ENCODE results near the gene CPNE4. TPM values are rescaled to one million over a fixed set of nuclear protein-coding genes. Genes with fewer than 3 reads are reported as not detected.

CPNE4 gene
- total RNA-seq, 1 donor from 2014 or later, result 2.7 TPM

GRCh38 chr3:132037056-132037455 is 2.2 kb upstream of the CPNE4 start:
- Mint-ChIP-seq H3K36me3 (ENCODE audit: unreplicated experiment) (no peaks in the 10 kb centered on the region), H3K27ac (ENCODE audit: unreplicated experiment) (no peak overlapping the region), H3K9me3 (ENCODE audit: unreplicated experiment) (no peaks in the 10 kb centered on the region), H3K27me3 (ENCODE audit: unreplicated experiment) (peaks cover 10% of the 10 kb centered on the region), H3K4me3 (ENCODE audit: unreplicated experiment) (no peak overlapping the region), H3K4me1 (ENCODE audit: low read depth, unreplicated experiment) (peaks cover 2% of the 10 kb centered on the region)
- no peak for TF ChIP-seq CTCF (IDR thresholded peaks at IDR 0.05; ENCODE audit: partially characterized antibody, unreplicated experiment)
- no peak for DNase-seq

GRCh38 chr3:132034097-132034485 is 723 bp downstream of the CPNE4 start:
- H3K9me3 Mint-ChIP-seq (ENCODE audit: unreplicated experiment), result no peaks in the 10 kb centered on the region
- no peaks in the 10 kb centered on the region for H3K36me3 Mint-ChIP-seq (ENCODE audit: unreplicated experiment)
- no peak for DNase-seq
- peaks cover 2% of the 10 kb centered on the region for H3K4me1 Mint-ChIP-seq (ENCODE audit: low read depth, unreplicated experiment)
- peaks cover 10% of the 10 kb centered on the region for H3K27me3 Mint-ChIP-seq (ENCODE audit: unreplicated experiment)
- H3K4me3 Mint-ChIP-seq (ENCODE audit: unreplicated experiment), result peak overlapping the region; percentile 96
- no peak overlapping the region for H3K27ac Mint-ChIP-seq (ENCODE audit: unreplicated experiment)
- TF ChIP-seq CTCF (IDR thresholded peaks at IDR 0.05; ENCODE audit: partially characterized antibody, unreplicated experiment), result no peak

- no peak overlapping the region for H3K27ac Mint-ChIP-seq (ENCODE audit: unreplicated experiment)
- DNase-seq, result no peak
- no peaks in the 10 kb centered on the region for H3K9me3 Mint-ChIP-seq (ENCODE audit: unreplicated experiment)
- H3K4me1 Mint-ChIP-seq (ENCODE audit: low read depth, unreplicated experiment), result peaks cover 2% of the 10 kb centered on the region
- no peak for TF ChIP-seq CTCF (IDR thresholded peaks at IDR 0.05; ENCODE audit: partially characterized antibody, unreplicated experiment)
- H3K4me3 Mint-ChIP-seq (ENCODE audit: unreplicated experiment), result peak overlapping the region; percentile 96
- peaks cover 10% of the 10 kb centered on the region for H3K27me3 Mint-ChIP-seq (ENCODE audit: unreplicated experiment)
- no peaks in the 10 kb centered on the region for H3K36me3 Mint-ChIP-seq (ENCODE audit: unreplicated experiment)
Measured at GRCh38 chr3:132033471-132033870, 1.3 kb downstream of the CPNE4 start.

GRCh38 chr3:132032959-132033358 is 1.9 kb downstream of the CPNE4 start:
- Mint-ChIP-seq H3K9me3 (ENCODE audit: unreplicated experiment) (no peaks in the 10 kb centered on the region), H3K27ac (ENCODE audit: unreplicated experiment) (no peak overlapping the region), H3K27me3 (ENCODE audit: unreplicated experiment) (peaks cover 10% of the 10 kb centered on the region), H3K4me3 (ENCODE audit: unreplicated experiment) (peak overlapping the region; percentile 63), H3K36me3 (ENCODE audit: unreplicated experiment) (no peaks in the 10 kb centered on the region), H3K4me1 (ENCODE audit: low read depth, unreplicated experiment) (peaks cover 2% of the 10 kb centered on the region)
- no peak for DNase-seq
- TF ChIP-seq CTCF (IDR thresholded peaks at IDR 0.05; ENCODE audit: partially characterized antibody, unreplicated experiment), result no peak

GRCh38 chr3:132029182-132029902 is 5.5 kb downstream of the CPNE4 start:
- H3K4me3 Mint-ChIP-seq (ENCODE audit: unreplicated experiment), result no peak overlapping the region
- peaks cover 10% of the 10 kb centered on the region for H3K27me3 Mint-ChIP-seq (ENCODE audit: unreplicated experiment)
- DNase-seq, result peak; percentile 94
- no peaks in the 10 kb centered on the region for H3K36me3 Mint-ChIP-seq (ENCODE audit: unreplicated experiment)
- H3K27ac Mint-ChIP-seq (ENCODE audit: unreplicated experiment), result no peak overlapping the region
- peaks cover 2% of the 10 kb centered on the region for H3K4me1 Mint-ChIP-seq (ENCODE audit: low read depth, unreplicated experiment)
- peaks cover 2% of the 10 kb centered on the region for H3K9me3 Mint-ChIP-seq (ENCODE audit: unreplicated experiment)
- peak; percentile 84 for TF ChIP-seq CTCF (IDR thresholded peaks at IDR 0.05; ENCODE audit: partially characterized antibody, unreplicated experiment)

Data from glutamatergic neuron (in vitro differentiated cells).